DOHH2 (cell line): ENCODE results near the gene CLPTM1L.

ENCODE experiments used
- CTCF ChIP-seq: fragments of 200-600 bp; sonication (generic); IDR thresholded peaks from one replicate; pipeline ENCODE4 v1.5.1; 2014; ENCODE audit warnings: antibody characterized with exemption, mild to moderate bottlenecking, low read depth, low read length; ENCODE audit not compliant: poor library complexity, severe bottlenecking
- EZH2phosphoT487 ChIP-seq: fragments of 200-600 bp; sonication (generic); IDR thresholded peaks from 2 replicates; pipeline ENCODE4 v1.6.1; 2017; ENCODE audit warnings: borderline replicate concordance, mild to moderate bottlenecking, antibody characterized with exemption, low read length, moderate library complexity, mixed read lengths

- TF ChIP-seq CTCF, result no peak
- TF ChIP-seq EZH2phosphoT487, result no peak
Measured at GRCh38 chr5:1336749-1337488, 8.0 kb downstream of the CLPTM1L start.
